Activated gamma-delta T cell treated with anti-CD3 and anti-CD28 coated beads, Interleukin-2, amount 50 U/mL, for 16 hours (primary cell): ENCODE results near the gene PLCB2.
A peak's percentile ranks its signal among the peaks of the same experiment; 100 is the strongest.

ENCODE experiments used
- DNase-seq: peaks from one replicate; pipeline ENCODE4 v3.0.0-alpha.2; 2020; ENCODE audit warnings: low read depth

Gene PLCB2

DNA sequence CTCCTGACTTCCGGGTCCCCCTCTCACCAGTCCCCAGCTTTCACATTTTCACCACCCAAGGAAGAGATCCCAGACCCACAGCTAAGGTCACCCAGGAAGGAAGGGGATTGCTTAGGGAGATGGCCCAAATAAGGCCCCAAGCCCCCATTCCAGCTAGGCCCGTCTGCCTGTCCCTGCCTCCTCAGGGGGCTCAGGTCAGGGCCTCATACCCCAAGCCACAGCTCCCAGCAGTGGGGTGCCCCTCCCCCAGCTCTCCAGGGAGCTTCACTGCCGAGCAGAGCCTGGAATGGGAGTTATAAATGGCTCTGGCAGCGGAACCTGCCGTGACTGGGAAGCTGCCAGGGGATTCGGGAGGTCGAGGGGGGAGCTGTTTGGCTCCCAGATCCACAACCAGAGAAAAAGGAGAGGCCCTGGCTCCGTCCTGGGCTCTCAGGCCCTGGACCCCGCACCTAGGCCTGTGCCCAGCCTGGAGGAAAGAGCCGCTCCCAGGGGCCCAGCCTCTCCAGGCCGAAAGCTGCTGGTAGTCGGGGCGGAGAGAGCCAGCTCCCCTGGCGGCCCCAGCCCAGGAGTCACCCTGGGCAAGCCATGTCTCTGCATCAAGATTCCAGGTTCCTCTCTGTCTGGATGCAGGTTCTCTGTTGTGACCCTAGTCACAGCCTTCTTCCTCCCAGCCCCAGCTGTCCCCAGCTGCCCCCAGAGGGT is 32.5 kb upstream of the PLCB2 start:
- no peak for DNase-seq

- no peak for DNase-seq
These were observed 31.8 kb upstream of the PLCB2 start for GRCh38 chr15:40339621-40339945.

GRCh38 chr15:40338921-40339620 is 31.3 kb upstream of the PLCB2 start:
- no peak for DNase-seq

DNA sequence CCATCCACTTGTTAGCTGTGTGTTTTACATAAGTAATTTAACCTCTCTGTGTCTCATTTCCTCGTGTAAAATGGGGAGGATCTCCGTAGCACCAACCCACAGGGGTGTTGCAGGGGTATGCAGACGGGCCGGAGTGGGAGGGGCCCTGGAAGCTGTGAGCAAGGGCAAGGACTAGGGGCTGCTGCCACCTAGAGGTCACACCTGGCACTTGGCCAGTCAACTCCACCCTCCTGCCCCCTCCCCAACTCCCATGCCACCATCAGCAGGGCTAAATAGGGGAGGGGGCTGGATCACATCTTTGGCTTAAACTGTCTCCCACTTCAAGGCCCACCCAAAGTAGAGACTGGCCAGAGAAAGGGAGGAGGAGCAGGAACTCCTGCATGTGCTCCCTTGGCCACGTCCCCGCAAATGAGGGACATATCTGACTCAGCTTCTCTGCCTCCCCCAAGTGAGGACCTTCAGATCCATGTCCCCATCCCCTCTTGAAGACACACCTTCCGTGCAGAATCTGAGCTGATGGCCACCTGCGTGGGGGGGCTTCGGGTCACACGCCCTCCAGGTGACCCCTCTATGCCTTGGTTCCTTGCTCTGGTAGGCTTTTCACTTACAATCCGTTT is 30.4 kb upstream of the PLCB2 start:
- DNase-seq = peak; percentile 67

DNA sequence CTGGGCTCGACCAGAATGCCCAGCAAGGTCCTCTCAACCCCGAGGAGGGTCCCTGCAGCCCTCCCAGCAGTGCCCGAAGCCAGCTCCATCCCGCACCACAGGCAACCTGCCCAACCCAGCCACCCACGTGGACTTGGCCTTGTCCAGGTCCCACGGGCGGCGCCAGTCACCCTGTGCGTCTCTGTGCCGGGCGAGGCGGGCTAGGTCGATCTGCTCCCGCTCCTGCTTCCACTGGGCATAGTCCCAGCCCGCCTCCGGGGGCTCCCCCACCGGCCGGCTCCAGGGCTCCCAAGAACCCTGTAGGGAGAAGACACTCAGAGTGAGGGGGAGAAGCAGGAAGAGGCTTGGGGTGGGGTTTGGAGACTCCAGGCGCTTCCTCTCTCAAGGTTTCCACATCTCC is 29.9 kb upstream of the PLCB2 start:
- DNase-seq = no peak

DNA sequence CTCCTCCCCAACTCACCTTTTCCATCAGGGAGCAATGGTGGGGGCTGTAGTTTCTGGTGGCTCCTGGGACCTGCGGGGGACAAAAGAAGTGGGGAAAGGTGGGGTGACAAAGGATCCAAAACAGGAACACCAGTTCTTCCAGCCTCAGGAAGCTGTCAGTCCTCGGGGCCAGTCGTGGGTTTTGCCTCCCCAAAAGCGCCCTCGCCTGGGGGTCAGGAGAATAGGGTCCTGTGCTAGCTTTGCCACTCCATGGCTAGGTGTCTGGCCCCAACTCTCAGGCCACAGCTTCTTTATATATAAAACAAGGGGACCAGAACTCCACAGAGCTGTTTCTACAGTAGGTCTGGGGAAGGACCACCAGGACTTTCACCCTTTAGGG is 29.0 kb upstream of the PLCB2 start:
- DNase-seq = no peak

GRCh38 chr15:40335938-40336743 is 28.4 kb upstream of the PLCB2 start:
- DNase-seq = no peak

DNA sequence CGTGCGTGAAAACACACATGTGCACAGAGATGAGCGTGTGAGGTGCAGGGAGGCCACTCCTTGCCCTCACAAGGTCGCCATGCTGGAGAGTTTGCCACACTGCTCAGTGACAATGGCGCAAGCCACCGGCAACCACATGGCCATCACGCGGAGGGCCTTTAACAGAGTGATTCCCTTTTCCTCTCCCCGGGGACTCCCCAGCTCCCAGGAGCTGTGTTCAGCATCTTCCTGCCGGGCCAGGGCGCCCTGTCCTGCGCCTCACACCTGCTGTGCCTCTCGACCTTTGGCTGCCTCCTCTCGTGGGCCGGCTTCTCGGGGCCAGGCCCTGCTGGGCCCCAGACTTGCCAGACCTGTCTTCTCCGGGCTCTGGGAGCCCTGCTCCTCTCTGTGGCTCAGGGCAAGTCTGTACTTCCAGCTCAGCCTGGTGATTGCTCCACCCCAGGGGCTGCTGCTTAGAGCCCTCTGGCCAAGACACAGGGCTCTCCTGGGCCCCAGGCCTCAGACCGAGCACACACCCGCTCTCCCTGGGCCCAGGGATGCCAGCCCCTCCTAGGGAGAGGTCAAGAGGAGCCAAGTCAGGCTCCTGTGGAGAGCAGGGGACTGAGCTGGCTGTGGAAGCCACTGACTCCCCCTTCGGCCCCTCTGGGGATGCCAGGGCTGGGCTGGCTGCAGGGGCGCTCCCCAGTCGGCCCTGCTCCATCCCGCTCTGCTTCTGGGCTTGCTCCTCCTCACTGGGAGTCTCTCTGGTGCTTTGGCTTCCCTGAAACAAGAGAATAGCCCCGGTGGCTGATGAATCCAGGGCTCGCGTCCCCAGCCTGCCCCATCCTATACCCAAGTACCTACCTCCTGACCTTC is 27.4 kb upstream of the PLCB2 start:
- DNase-seq = no peak

DNA sequence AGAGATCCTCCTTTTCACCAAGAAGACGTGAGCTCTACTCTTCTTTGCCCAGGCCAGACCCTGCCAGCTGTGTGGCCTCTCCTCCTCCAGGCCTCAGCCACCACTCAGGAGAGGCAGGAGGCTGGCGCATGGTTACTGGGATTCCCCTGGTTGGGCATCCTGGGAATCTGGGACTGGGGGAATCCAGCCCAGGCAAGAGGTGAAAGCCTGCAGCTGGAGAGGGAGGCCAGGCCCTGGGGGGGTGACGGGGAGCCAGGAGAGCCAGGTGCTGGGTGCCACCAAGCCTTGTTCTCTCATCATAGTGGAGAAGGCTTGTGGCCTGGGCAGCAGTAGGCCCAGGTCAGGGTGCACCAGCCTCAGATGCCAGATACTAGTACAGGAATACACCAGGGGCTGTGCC is 26.8 kb upstream of the PLCB2 start:
- DNase-seq = no peak

DNA sequence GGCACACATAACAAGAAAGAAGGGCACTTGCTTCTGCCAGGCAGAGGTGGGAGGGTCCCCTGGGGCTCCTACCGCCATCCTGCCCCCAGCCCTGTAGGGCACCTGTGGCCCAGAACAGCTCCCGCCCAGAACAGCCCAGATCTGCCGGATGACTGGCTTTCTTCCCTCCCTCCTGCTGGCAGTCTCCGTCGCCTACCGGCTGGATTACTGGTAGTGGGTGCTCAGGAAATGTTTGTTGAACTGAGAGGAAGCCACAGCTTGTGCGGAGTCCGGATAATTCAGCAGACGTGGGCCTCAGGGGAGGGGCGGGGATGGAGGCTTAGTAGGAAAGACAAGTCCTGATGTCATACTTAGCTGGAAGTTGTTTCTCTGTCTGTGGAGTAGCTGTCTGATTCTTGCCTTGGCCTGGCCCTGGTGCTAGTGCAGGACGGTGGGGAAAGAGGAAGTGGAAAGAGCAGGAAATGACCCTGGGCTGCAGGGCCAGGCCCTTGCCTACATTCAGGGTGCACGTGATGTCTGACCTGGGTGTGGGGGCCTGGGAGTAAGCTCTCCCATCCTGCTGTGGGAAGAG is 26.3 kb upstream of the PLCB2 start:
- no peak for DNase-seq

DNA sequence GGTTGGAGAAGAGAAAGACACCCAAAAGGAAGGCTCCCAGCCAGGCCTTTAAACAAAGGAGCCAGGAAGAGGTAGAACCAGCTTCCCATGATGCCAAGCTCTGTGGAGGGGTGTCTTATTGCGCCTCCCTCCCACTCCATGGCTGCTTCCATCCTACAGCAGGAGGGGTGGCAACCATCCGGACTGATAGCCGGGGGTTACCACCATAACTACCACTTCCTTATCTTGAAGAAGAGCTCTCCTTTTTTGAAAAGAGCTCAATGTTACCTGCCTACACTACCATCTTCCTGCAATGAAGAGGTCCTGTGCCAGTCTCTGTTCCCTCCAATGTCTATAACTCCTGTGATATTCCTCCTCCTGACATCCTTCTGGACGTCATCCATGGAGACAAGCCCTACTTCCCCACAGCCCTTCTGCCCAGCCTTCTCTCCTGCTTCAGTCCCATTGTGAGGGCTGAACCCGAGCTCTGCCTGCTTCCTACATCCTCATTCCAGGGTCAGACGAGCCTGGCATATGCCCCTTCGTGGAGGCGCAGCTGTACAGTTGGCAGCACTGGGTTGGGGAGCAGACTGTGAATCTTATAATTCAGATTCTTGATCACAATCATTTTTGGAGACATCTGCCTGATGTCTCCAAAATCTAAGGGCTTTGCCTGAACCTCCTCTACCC is 24.5 kb upstream of the PLCB2 start:
- DNase-seq = no peak

- DNase-seq = no peak
These were observed 23.9 kb upstream of the PLCB2 start for GRCh38 chr15:40331637-40332036.

DNA sequence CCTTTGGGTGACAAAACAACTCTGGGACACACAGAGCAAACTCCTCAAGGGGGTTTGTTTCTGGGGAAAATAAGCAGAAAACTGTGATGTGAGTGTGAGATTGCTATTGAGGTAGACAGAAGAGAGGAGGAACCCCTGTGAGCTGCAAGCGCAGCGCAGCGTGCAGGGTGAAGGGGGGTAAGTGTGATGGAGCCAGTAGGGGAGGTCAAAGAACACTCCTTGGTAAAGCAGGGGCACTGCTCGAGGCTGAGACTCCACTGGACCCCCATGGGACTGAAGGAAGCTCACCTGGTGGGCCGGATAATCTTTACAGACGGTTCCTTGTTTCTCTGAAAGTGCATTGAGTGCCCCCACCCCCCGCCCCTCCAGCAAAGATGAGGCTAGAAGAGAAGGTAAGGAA is 23.3 kb upstream of the PLCB2 start:
- no peak for DNase-seq

- DNase-seq = no peak
These were observed 22.7 kb upstream of the PLCB2 start for GRCh38 chr15:40330368-40330836.

DNA sequence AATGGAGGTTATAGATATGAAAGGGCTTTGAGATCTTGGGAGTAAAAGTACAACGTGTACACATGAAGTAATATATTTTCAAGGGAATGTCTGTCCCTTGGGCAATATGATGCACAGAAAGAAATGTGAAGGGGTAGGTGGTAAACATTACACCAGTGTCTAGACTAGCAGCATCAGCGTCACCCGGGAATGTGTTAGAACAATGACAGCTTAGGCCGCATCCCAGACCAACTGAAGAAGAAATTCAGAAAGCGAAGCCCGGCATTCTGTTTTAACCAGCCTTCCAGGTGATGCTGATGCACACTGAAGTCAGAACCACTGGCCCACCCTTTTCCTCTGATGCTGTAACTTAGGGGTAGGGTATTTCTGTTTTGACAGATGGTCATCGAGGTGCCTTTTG is 22.1 kb upstream of the PLCB2 start:
- no peak for DNase-seq

GRCh38 chr15:40328751-40329150 is 21.0 kb upstream of the PLCB2 start:
- DNase-seq = no peak

GRCh38 chr15:40328176-40328575 is 20.4 kb upstream of the PLCB2 start:
- DNase-seq = no peak

GRCh38 chr15:40327457-40327856 is 19.7 kb upstream of the PLCB2 start:
- no peak for DNase-seq

GRCh38 chr15:40325700-40326099 is 18.0 kb upstream of the PLCB2 start:
- DNase-seq = no peak

GRCh38 chr15:40325188-40325587 is 17.5 kb upstream of the PLCB2 start:
- no peak for DNase-seq
